ENCODE results near the gene TRERF1.
"Not testable (repeated sequence)": the region's sequence is repeated elsewhere in the genome, so short reads cannot be mapped to it uniquely, and the experiment has no call there.

TRERF1 gene

DNA sequence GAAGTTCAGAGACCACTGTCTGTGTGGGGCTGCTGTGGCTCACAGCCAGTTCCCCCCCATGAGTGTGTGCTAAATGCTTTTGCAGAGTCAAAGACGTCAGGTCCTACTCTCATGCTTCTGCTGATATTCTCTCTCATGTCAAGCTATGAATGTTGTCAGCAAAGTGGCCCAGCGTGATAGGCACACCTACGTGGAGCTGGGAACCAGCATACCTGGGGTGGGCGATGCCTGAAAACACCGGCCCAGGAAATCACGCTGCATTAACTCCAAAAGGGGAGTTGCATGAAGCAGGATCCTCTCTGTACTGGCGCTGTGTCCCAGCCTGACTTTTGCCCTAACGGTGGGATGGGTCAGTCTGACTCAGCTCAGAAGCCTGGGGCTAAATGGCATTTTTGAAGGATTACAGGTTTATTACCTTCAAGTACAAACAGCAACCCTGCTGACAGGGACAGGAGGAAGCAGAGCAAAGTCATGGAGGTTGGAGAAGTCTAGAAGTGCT, 225.0 kb downstream of the TRERF1 start:
- DNase-seq (ENCODE audit: low spot score) (peak; percentile 93), FAIRE-seq (peak; percentile 88)

DNA sequence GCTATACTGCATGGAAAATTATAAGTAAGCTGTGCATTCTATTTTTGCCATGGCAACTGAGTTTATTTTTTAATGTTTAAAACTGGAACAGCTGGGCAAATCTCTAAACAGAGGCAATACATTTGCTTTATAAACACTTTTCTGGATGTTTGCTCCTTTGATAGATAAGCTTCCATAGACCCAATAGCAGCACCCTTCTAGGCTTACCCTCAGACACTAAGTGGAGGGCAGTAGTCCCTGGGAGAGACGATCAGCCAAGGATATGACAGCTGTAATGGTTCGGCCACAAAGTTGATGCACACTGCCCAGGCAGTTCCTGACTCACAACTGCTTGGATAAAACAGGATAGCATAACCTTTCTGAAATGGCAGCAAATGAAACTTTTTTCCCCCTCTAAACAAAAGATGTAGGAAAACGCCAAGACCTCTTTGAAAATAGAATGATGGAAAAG, 225.5 kb downstream of the TRERF1 start:
- FAIRE-seq (peak; percentile 75), DNase-seq (ENCODE audit: low spot score) (peak; percentile 74)

DNA sequence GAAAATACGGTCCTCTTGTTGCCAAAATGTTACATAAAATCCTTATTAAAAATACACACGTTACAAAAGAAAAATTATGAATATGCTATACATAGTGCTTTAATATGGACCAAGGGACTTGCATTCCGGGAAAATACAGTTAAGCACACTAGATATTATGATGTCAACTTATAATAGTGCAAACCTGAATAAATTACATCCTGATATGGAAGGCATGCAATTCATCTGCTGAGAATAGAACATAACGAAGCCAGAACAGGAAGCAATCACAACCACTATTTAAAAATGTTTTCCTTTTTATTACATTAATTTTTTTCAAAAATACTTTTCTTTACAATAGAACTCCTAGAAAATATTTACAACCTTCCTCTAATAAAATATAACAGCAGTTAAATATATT, 226.3 kb downstream of the TRERF1 start:
- no peak for DNase-seq (ENCODE audit: low spot score)
- FAIRE-seq, result no peak

DNA sequence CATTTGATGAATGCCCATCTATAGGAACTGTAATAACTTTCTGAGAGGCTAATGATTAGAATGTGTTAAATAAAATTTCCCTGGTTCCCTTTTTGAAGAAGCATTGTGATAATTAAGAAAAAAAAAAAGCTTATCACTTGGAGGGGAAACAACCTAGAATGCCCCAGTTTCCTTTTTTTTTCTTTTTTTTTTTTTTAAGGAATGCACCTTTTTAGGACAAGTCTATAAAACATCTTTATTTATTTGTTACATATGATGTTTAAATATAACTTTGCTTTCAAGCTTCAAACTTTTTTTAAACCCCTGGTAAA, 226.7 kb downstream of the TRERF1 start:
- no peak for FAIRE-seq

DNA sequence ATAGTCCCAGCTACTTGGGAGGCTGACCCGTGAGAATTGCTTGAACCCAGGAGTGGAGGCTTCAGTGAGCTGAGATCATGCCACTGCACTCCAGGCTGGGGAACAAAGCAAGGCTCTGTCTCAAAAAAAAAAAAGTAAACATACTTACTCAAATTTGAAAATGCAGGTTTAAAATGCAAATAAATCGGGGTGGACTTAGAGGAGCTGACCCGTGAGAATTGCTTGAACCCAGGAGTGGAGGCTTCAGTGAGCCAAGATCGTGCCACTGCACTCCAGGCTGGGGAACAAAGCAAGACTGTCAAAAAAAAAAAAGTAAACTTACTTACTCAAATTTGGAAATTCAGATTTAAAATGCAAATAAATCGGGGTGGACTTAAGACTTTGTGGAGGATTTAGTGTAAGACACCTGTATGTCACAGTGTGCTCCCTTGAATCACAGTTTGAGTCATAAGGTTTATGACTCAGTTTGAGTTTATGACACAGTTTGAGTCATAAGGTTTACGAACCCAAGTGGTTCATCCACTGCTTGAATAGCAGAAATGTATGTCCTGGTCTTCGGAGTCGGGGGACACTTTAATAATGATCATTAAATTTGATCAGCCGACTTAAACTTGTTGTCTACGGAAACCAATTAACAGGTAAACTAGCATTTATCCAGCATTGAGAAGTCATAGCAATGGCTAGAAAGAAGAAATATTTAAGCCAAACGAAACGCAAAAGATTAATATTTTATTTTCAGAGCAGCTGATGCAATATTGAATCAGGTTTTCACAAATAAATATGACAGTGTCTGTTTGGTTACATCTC, 227.3 kb downstream of the TRERF1 start:
- peak; percentile 81 for DNase-seq (ENCODE audit: low spot score)
- peak; percentile 93 for FAIRE-seq

More for the DNA sequence above, 226.7 kb downstream of the TRERF1 start:
- DNase-seq (ENCODE audit: low spot score), result no peak

DNA sequence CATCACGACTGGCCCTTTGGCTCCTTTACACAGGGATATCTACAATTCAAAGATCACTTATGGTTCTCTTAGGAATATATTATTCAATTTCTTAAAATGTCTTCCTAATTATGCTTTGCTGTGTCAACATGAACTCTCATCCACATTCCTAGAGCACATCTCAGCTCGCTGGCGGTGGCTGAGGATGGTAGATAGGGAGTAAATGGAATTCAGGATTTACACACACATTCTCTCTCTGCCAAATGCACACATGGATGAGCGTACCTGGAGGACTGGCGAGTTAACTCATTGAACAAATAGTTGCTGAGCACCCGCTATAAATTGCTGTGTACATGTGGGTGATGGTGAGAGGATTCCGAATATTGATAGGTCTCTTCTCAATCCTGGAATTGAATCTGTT, 229.3 kb downstream of the TRERF1 start:
- peak; percentile 49 for DNase-seq (ENCODE audit: low spot score)

DNA sequence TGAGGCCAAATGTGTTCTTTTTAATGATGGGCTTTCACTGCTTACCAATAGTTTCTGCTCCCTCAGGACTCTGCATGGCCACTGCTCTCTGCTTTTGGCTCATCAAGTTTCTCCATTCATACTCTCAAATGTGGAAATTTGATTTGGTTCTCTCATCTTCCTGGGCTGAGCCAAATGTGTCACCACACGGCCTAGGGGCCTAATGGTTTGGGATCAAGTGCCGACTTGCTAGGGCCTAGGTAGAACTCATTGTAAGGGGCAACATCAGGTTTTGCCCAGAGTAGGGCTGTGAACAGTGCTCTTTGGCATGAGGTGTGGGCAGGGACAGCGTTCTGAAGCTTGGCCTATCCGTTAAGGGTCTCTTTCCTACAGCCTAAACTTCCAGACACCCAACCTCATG, 230.2 kb downstream of the TRERF1 start:
- no peak for DNase-seq (ENCODE audit: low spot score)
- FAIRE-seq, result no peak

More for the DNA sequence above, 229.3 kb downstream of the TRERF1 start:
- FAIRE-seq, result no peak

DNA sequence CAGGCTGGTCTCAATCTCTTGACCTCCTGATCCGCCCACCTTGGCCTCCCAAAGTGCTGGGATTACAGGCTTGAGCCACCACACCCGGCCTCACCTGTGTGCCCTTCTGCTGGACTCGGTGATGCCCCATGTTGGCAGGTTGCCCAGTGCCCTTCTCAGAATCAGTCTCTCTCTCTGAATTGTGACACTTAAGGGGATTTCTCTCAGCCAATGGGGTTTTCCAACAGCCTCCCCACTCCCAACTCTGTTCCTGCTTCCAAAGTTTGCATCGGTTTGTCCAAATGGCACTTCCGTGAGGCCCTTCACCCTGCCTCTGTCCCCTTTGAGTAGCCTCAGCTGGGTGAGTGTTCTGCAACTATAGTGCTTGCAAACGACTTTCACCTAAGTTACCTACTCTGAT, 230.9 kb downstream of the TRERF1 start:
- FAIRE-seq (no peak), DNase-seq (ENCODE audit: low spot score) (no peak)

DNA sequence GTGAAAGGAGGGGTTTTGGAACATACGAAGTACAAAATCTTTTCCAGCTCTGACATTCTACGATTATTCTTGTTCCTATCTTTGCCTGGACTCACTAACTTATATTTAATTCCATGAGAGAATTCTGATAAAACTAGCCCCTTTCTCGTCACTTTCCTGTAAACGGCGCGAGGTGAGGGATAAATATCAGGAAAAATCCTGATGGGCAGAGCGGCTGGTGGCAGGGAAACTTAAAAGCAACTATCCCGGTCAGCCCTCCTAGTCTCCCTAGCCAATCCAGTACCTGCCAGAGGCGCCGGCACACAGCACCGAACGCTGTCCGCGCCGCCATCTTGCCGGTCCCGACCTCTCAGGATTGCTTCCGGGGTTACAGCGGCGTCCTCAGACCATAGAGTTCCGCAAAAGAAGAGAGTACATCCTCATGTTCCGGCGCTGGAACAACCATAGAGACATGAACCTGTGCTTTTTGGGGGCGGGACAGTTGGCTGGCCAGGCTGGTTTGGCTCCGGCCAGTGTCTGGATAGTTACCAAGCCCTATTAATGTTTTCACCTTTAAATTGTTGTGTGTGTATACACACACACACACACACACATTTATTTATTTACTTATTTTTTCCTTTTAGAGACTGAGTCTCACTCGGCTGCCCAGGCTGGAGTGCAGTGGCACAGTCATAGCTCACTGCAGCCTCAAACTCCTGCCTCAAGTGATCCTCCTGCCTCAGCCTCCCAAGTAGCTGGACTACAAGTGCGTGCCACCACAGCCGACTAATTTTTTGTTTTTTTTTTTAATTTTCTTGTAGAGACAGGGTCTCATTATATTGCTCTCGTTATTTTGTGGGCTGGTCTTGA, 234.0 kb downstream of the TRERF1 start, which contains the start of gene MRPS10:
Gene MRPS10 (minus strand): TSS at position 343 of the 849 bp plus-strand sequence. CDS start 12 bp downstream, at position 331.
- peak; percentile 72 for FAIRE-seq
- DNase-seq (ENCODE audit: low spot score), result peak; percentile 88

DNA sequence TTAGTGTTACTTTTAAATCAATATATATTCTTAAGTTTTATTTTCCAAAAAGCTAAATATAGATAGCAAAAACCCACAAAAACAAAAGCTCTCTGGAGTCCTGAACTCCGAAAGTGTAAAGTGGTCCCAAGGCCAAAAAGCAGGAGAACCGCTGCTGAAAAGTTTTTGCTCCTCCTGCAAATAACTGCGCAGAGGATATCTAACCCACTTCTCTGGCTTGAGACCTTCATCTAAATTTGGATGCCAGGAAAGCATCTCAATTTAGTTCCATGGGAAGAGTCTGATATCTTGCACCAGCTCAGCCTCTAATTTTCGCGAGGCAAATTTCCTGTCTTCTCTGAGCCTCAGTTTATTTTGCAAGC, 234.6 kb downstream of the TRERF1 start:
- FAIRE-seq, result no peak
- no peak for DNase-seq (ENCODE audit: low spot score)

DNA sequence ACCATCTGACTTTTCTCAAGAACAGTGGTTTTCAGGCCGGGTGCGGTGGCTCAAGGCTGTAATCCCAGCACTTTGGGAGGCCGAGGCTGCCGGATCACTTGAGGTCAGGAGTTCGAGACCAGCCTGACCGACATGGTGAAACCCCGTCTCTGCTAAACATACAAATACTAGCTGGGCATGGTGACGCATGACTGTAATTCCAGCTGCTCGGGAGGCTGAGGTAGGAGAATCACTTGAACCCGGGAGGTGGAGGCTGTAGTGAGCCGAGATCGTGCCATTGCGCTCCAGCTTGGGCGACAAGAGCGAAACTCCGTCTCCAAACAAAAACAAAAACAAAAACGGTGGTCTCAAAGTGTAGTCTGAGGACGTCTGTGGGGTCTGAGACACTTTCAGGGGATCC, 235.2 kb downstream of the TRERF1 start:
- DNase-seq (ENCODE audit: low spot score); FAIRE-seq: not testable (repeated sequence)

DNA sequence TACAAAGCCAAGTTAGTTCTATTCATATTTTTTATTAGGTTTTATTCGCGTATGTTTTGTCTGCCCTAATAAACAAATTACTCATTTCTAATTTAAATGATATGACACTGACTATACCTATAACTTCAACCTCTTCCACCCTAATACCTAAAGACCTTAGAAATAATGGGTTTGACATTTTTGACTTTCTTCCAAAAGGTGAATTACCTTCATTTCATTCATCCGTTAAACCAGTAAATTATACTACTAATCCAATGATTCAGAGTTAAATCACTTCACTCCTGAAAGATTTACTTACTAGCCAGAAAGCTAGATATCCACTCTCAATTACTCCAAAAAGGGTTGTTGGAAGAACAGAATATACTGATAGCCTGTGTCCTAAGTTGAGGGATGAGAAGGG, 239.3 kb downstream of the TRERF1 start:
- DNase-seq (ENCODE audit: low spot score) (no peak), FAIRE-seq (peak; percentile 60)

DNA sequence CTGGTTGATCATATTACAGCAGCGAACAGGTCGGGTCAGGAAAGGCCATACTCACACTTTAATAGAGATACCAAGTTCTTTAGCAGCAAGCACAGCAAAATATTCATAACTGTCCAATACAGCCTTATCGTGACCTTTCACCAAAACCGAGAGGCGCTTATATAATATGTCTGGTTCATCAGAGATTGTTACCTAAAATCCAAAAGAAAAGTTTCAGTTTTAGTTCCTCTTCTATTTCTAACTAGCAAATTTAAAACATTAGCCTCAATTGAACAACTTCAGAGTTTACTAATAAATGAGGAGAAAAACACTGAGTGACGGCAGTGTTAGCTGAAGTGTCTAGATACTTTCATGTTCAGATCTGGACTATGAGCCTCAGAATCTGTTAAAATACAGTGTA, 240.0 kb downstream of the TRERF1 start:
- DNase-seq (ENCODE audit: low spot score) (no peak), FAIRE-seq (no peak)

DNA sequence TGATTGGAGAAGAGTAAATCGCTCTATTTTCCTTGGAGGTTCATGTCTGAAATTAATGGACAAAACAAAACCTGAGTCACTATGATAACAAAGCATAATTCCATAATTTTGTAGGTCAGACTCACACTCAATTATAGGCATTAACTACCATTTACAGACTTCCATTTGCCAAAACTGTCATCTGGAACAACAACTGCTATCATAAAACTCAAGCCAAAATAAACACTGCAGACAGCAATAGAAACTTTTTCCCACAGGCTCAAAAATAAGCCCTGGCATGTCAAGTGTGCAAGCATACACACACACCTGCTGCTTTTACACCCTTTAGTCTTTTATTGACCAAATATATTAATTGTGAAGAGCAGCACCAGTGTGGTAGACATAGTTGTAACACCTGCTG, 241.2 kb downstream of the TRERF1 start:
- no peak for DNase-seq (ENCODE audit: low spot score)
- no peak for FAIRE-seq

DNA sequence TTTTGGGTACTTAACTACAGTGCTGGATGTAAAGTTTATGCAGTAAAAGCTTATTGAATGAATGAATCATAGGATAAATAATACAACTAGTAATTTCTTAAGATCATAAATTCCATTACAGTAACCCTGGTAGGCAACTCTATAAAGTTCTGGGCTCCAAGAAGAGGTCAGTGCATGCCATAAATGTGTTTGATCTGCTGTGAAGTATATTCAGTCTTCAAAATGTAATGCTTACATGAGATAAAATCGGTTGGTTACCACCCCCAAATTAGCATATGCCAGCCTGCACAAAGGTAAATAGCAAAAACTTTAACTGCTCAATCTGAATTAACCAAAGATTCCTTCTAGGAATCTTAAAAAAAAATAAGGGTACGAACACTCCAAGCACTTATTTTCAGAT, 244.2 kb downstream of the TRERF1 start:
- not testable (repeated sequence) for FAIRE-seq; DNase-seq (ENCODE audit: low spot score)

DNA sequence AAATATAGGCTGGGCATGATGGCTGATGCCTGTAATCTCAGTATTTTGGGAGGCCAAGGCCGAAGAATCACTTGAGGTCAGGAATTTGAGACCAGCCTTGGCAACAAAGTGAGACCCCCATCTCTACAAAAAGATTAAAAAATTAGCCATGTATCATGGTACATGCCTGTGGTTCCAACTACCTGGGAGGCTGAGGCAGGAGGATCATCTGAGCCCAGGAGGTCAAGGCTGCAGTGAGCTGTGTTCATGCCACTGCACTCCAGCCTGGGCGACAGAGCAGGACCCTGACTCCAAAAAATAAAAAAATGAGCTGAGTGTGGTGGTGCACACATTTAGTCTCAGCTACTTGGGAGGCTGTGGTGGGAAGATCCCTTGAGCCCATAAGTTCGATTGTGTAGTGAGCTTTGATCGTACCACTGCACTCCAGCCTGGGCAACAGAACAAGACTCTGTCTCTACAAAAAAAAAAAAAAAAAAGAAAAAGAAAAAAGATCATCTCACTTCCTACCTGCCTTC, 246.9 kb downstream of the TRERF1 start:
- DNase-seq (ENCODE audit: low spot score) (no peak), FAIRE-seq (no peak)

DNA sequence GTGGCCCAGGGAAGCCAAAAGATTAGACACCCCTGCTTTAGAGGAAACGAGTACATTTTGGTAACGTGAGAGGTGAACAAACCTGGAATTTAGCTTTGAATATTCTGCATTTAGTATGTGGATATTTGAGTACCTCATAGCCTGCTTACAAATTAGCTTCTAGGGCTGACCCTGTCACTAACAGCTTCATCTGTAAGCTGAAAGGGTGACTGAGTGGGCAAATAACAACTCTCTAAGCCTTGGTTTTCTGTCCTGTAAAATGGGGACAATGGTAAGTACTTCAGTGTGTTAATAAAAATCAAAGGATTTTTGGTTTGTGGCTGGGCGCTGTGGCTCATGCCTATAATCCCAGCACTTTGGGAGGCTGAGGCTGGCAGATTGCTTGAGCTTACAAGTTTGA, 248.5 kb downstream of the TRERF1 start:
- no peak for FAIRE-seq
- DNase-seq (ENCODE audit: low spot score), result no peak

DNA sequence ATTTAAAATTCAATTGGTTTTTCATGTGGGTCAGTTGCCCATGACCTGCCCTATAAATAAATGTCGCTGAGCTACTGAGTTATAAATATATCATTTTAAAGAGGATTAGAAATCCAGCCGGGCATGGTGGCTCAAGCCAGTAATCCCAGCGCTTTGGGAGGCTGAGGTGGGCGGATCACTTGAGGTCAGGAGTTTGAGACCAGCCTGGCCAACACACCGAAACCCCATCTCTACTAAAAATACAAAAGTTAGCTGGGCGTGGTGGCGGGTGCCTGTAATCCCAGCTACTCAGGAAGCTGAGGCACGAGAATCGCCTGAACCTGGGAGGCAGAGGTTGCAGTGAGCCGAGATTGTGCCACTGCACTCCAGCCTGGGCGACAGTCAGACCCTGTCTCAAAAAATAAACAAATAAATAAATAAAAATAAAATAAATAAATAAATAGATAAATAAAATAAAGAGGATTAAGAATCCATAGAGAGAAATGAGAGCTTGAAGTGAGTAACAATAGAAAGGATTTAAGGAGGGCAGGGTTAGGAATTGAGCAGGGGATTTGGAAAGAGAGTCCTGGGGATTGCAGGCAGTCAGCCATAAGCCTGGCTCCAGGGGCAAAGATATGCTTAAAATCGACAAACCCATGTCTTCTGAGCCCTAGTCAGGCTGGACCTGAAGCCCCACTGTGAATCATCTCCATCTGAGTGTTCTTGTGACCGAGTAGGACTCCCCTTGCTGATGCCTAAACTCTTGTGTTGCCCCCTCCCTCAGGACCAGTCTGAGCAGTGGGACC, 249.4 kb downstream of the TRERF1 start:
- DNase-seq (ENCODE audit: low spot score); FAIRE-seq: not testable (repeated sequence)

DNA sequence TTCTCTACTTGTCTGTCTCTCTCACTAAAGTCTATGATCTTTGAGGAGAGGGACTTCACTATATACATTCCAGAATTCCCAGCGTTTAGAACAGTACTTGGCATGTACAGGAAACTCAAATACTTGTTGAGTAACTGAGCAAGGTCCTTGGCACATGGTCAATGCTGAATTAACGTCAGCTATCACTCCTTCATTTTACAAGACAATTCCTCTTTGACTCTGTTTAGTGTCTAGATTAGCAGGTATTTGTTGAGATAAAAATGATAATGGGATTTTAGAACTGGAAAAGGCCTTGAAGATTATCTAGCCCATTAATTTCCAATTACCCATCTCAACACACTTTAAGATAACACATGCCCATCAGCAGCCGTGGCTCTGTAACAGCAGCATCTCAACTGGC, 250.3 kb downstream of the TRERF1 start:
- DNase-seq (ENCODE audit: low spot score) (no peak), FAIRE-seq (no peak)

DNA sequence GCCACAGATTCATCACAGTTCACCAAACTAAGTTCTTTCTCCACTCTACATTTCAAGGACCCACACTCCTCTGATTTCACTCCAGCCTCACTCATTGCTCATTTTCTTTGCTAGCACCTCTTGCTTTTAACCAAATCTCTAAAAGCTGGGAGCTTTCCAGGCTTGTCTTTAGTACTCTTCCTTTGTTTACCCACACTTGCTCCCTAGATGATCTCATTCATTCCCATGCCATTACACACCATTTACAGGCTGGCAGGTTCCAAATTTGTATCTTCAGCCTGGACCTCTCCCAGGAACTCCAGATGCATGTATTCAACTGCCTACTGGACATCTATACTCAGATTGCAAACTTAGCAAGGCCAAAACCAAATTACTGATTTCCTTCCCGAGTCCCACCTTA, 251.7 kb downstream of the TRERF1 start:
- peak; percentile 83 for FAIRE-seq
- DNase-seq (ENCODE audit: low spot score), result peak; percentile 83
